ENCODE measurements around the gene CTIF. TPM values are rescaled to one million over a fixed set of nuclear protein-coding genes. Genes with fewer than 3 reads are reported as not detected.

The CTIF gene
- total and polyA plus RNA-seq, 5 donors: 41.0 to 78.2 (median 48.5) TPM

- Histone ChIP-seq H3K4me3 (ENCODE audit: low read length) (no peak overlapping the region), H3K27me3 (ENCODE audit: control insufficient read depth, insufficient read depth) (no peaks in the 10 kb centered on the region), H3K9me3 (ENCODE audit: control insufficient read depth, low read length) (no peaks in the 10 kb centered on the region), H3K27ac (ENCODE audit: low read length) (no peak overlapping the region), H3K4me1 (ENCODE audit: control insufficient read depth, insufficient read depth, low read length) (peaks cover 23% of the 10 kb centered on the region)
- DNase-seq (no peak), ATAC-seq (no peak)
- intact Hi-C loops (cut with DNase I): no loop called here
- WGBS: 95% methylated on average over 3 of the region's 3 CpGs
These were observed 13.3 kb downstream of the CTIF start for GRCh38 chr18:48552130-48552529.

- H3K9me3 ChIP-seq (ENCODE audit: control insufficient read depth, low read length): no peaks in the 10 kb centered on the region
- DNase-seq (no peak), ATAC-seq (no peak)
- peaks cover 16% of the 10 kb centered on the region for H3K4me1 ChIP-seq (ENCODE audit: control insufficient read depth, insufficient read depth, low read length)
- WGBS: 86% methylated on average over 13 of the region's 13 CpGs
- H3K27ac ChIP-seq (ENCODE audit: low read length): no peak overlapping the region
- H3K27me3 ChIP-seq (ENCODE audit: control insufficient read depth, insufficient read depth): no peaks in the 10 kb centered on the region
- no peak overlapping the region for H3K4me3 ChIP-seq (ENCODE audit: low read length)
- intact Hi-C loops (cut with DNase I): no loop called here
These were observed 14.4 kb downstream of the CTIF start for GRCh38 chr18:48553236-48553635.

GRCh38 chr18:48554610-48555400, 16.0 kb downstream of the CTIF start:
- no peaks in the 10 kb centered on the region for H3K27me3 ChIP-seq (ENCODE audit: control insufficient read depth, insufficient read depth)
- peaks cover 8% of the 10 kb centered on the region for H3K4me1 ChIP-seq (ENCODE audit: control insufficient read depth, insufficient read depth, low read length)
- H3K4me3 ChIP-seq (ENCODE audit: low read length): no peak overlapping the region
- intact Hi-C loops (cut with DNase I): no loop called here
- no peaks in the 10 kb centered on the region for H3K9me3 ChIP-seq (ENCODE audit: control insufficient read depth, low read length)
- DNase-seq (no peak), ATAC-seq (no peak)
- WGBS: 90% methylated on average over 7 of the region's 7 CpGs
- H3K27ac ChIP-seq (ENCODE audit: low read length): no peak overlapping the region

- Histone ChIP-seq H3K27me3 (ENCODE audit: control insufficient read depth, insufficient read depth) (no peaks in the 10 kb centered on the region), H3K4me3 (ENCODE audit: low read length) (no peak overlapping the region), H3K9me3 (ENCODE audit: control insufficient read depth, low read length) (no peaks in the 10 kb centered on the region), H3K27ac (ENCODE audit: low read length) (no peak overlapping the region), H3K4me1 (ENCODE audit: control insufficient read depth, insufficient read depth, low read length) (peaks cover 5% of the 10 kb centered on the region)
- no peak for DNase-seq
- no peak for ATAC-seq
- intact Hi-C loops (cut with DNase I): no loop called here
These were observed 16.7 kb downstream of the CTIF start for GRCh38 chr18:48555465-48555995.

- peaks cover 9% of the 10 kb centered on the region for H3K4me1 ChIP-seq (ENCODE audit: control insufficient read depth, insufficient read depth, low read length)
These were observed 18.9 kb downstream of the CTIF start for GRCh38 chr18:48557640-48558174.

GRCh38 chr18:48558248-48558647, 19.4 kb downstream of the CTIF start:
- intact Hi-C loops (cut with DNase I): no loop called here
- H3K4me3 ChIP-seq (ENCODE audit: low read length): no peak overlapping the region
- WGBS: 84% methylated on average over 2 of the region's 2 CpGs
- ATAC-seq (no peak), DNase-seq (no peak)
- H3K4me1 ChIP-seq (ENCODE audit: control insufficient read depth, insufficient read depth, low read length): peaks cover 11% of the 10 kb centered on the region
- H3K9me3 ChIP-seq (ENCODE audit: control insufficient read depth, low read length): no peaks in the 10 kb centered on the region
- no peak overlapping the region for H3K27ac ChIP-seq (ENCODE audit: low read length)
- no peaks in the 10 kb centered on the region for H3K27me3 ChIP-seq (ENCODE audit: control insufficient read depth, insufficient read depth)

More at GRCh38 chr18:48557640-48558174, 18.9 kb downstream of the CTIF start:
- DNase-seq (no peak), ATAC-seq (no peak)
- Histone ChIP-seq H3K9me3 (ENCODE audit: control insufficient read depth, low read length) (no peaks in the 10 kb centered on the region), H3K27me3 (ENCODE audit: control insufficient read depth, insufficient read depth) (no peaks in the 10 kb centered on the region), H3K27ac (ENCODE audit: low read length) (no peak overlapping the region), H3K4me3 (ENCODE audit: low read length) (no peak overlapping the region)
- intact Hi-C loops (cut with DNase I): no loop called here
- 97% methylated on average over 2 of the region's 2 CpGs for WGBS

GRCh38 chr18:48560491-48560890, 21.7 kb downstream of the CTIF start:
- H3K9me3 ChIP-seq (ENCODE audit: control insufficient read depth, low read length): no peaks in the 10 kb centered on the region
- peaks cover 15% of the 10 kb centered on the region for H3K4me1 ChIP-seq (ENCODE audit: control insufficient read depth, insufficient read depth, low read length)
- intact Hi-C loops (cut with DNase I): no loop called here
- no peak for ATAC-seq
- no peak overlapping the region for H3K27ac ChIP-seq (ENCODE audit: low read length)
- DNase-seq: no peak
- 96% methylated on average over 7 of the region's 7 CpGs for WGBS
- no peak overlapping the region for H3K4me3 ChIP-seq (ENCODE audit: low read length)
- H3K27me3 ChIP-seq (ENCODE audit: control insufficient read depth, insufficient read depth): no peaks in the 10 kb centered on the region

- H3K4me1 ChIP-seq (ENCODE audit: control insufficient read depth, insufficient read depth, low read length): peaks cover 16% of the 10 kb centered on the region
- no peak overlapping the region for H3K27ac ChIP-seq (ENCODE audit: low read length)
- DNase-seq (no peak), ATAC-seq (no peak)
- H3K4me3 ChIP-seq (ENCODE audit: low read length): no peak overlapping the region
- no peaks in the 10 kb centered on the region for H3K9me3 ChIP-seq (ENCODE audit: control insufficient read depth, low read length)
- H3K27me3 ChIP-seq (ENCODE audit: control insufficient read depth, insufficient read depth): no peaks in the 10 kb centered on the region
- intact Hi-C loops (cut with DNase I): no loop called here
These were observed 23.2 kb downstream of the CTIF start for GRCh38 chr18:48562075-48562474.

GRCh38 chr18:48563027-48563426, 24.2 kb downstream of the CTIF start:
- peaks cover 14% of the 10 kb centered on the region for H3K4me1 ChIP-seq (ENCODE audit: control insufficient read depth, insufficient read depth, low read length)
- intact Hi-C loops (cut with DNase I): no loop called here
- H3K4me3 ChIP-seq (ENCODE audit: low read length): no peak overlapping the region
- H3K27ac ChIP-seq (ENCODE audit: low read length): no peak overlapping the region
- no peaks in the 10 kb centered on the region for H3K9me3 ChIP-seq (ENCODE audit: control insufficient read depth, low read length)
- WGBS: 92% methylated on average over 2 of the region's 2 CpGs
- ATAC-seq (peak; percentile 13 to 69), DNase-seq (no peak)
- no peaks in the 10 kb centered on the region for H3K27me3 ChIP-seq (ENCODE audit: control insufficient read depth, insufficient read depth)

- intact Hi-C loops (cut with DNase I): no loop called here
- H3K27me3 ChIP-seq (ENCODE audit: control insufficient read depth, insufficient read depth): no peaks in the 10 kb centered on the region
- DNase-seq (no peak), ATAC-seq (no peak)
- H3K27ac ChIP-seq (ENCODE audit: low read length): no peak overlapping the region
- H3K9me3 ChIP-seq (ENCODE audit: control insufficient read depth, low read length): no peaks in the 10 kb centered on the region
- WGBS: 95% methylated on average over 8 of the region's 8 CpGs
- H3K4me3 ChIP-seq (ENCODE audit: low read length): no peak overlapping the region
- H3K4me1 ChIP-seq (ENCODE audit: control insufficient read depth, insufficient read depth, low read length): peaks cover 14% of the 10 kb centered on the region
These were observed 25.3 kb downstream of the CTIF start for GRCh38 chr18:48564139-48564538.

GRCh38 chr18:48565105-48565504, 26.3 kb downstream of the CTIF start:
- Histone ChIP-seq H3K4me3 (ENCODE audit: low read length) (no peak overlapping the region), H3K9me3 (ENCODE audit: control insufficient read depth, low read length) (no peaks in the 10 kb centered on the region), H3K27me3 (ENCODE audit: control insufficient read depth, insufficient read depth) (no peaks in the 10 kb centered on the region), H3K27ac (ENCODE audit: low read length) (no peak overlapping the region), H3K4me1 (ENCODE audit: control insufficient read depth, insufficient read depth, low read length) (peaks cover 14% of the 10 kb centered on the region)
- intact Hi-C loops (cut with DNase I): no loop called here
- WGBS: 48% methylated on average over 10 of the region's 10 CpGs
- peak in 2 of 3 donors; percentile 40 to 68 for DNase-seq
- ATAC-seq: peak; percentile 48 to 78
